ENCODE results near the gene RMDN2.
"Not testable (repeated sequence)": the region's sequence is repeated elsewhere in the genome, so short reads cannot be mapped to it uniquely, and the experiment has no call there.

RMDN2 gene

DNA sequence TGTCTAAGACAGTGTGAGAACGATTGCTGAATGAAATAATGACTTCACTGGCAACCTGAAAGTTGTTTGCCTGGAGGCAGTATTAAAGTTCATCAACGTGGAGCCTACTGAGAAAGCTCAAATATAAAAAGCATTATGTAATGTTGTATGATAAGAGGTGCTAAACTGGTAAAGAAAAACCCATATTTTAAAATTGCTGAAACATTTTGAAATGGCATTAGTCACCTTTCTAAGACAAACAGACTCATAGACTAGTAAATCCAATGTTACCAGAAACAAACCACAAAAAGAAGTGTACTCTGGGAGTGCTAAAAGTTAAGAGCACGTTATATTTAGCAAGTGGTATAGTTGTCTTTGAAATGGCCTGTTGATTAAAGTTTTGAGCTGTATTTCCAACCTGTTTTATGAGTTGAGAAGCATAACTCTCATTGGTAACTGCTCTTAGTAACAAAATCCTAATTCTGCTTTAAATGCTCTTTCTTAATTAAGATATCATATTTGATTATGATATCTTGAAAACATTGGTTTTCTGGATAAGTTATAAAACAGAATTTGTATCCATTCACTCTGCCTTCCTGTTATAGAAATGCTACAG, 88.2 kb downstream of the RMDN2 start:
- H3K4me3 ChIP-seq (ENCODE audit: low read depth in 1 of 2, low read length in 2 of 2): no peak overlapping the region
- no peak overlapping the region for H3K4me2 ChIP-seq (ENCODE audit: insufficient read depth, low read length)
- no peaks in the 10 kb centered on the region for H4K20me1 ChIP-seq (ENCODE audit: insufficient read depth, low read length)
- no peaks in the 10 kb centered on the region for H3K9me3 ChIP-seq (ENCODE audit: insufficient read depth, low read length, severe bottlenecking)
- no peak overlapping the region for H2AFZ ChIP-seq (ENCODE audit: low read depth, low read length)
- H3K79me2 ChIP-seq (ENCODE audit: insufficient read depth, low read length): no peaks in the 10 kb centered on the region
- no peak overlapping the region for H3K9ac ChIP-seq (ENCODE audit: low read depth, low read length)
- H3K36me3 ChIP-seq (ENCODE audit: insufficient read depth, low read length): no peaks in the 10 kb centered on the region
- no peaks in the 10 kb centered on the region for H3K4me1 ChIP-seq (ENCODE audit: insufficient read depth, low read length)
- DNase-seq (no peak), ATAC-seq (ENCODE audit: insufficient read depth, low read depth) (no peak)
- H3K27ac ChIP-seq (ENCODE audit: low read length): no peak overlapping the region
- TF ChIP-seq EZH2 (IDR thresholded peaks at IDR 0.05; ENCODE audit: borderline replicate concordance, low read depth, low read length, severe bottlenecking) (no peak), CTCF (IDR thresholded peaks at IDR 0.05; ENCODE audit: borderline replicate concordance, extremely low read depth, low read length, poor library complexity, severe bottlenecking) (no peak)
- no peaks in the 10 kb centered on the region for H3K27me3 ChIP-seq (ENCODE audit: insufficient read depth, low read length, poor library complexity)

- no peak overlapping the region for H3K27ac ChIP-seq (ENCODE audit: low read length)
- DNase-seq: no peak
- H3K9ac ChIP-seq (ENCODE audit: low read depth, low read length): no peak overlapping the region
- no peaks in the 10 kb centered on the region for H3K27me3 ChIP-seq (ENCODE audit: insufficient read depth, low read length, poor library complexity)
- H2AFZ ChIP-seq (ENCODE audit: low read depth, low read length): no peak overlapping the region
- no peaks in the 10 kb centered on the region for H3K36me3 ChIP-seq (ENCODE audit: insufficient read depth, low read length)
- H3K4me2 ChIP-seq (ENCODE audit: insufficient read depth, low read length): no peak overlapping the region
- no peak for TF ChIP-seq EZH2 (IDR thresholded peaks at IDR 0.05; ENCODE audit: borderline replicate concordance, low read depth, low read length, severe bottlenecking)
- no peak for TF ChIP-seq CTCF (IDR thresholded peaks at IDR 0.05; ENCODE audit: borderline replicate concordance, extremely low read depth, low read length, poor library complexity, severe bottlenecking)
- H3K4me3 ChIP-seq (ENCODE audit: low read depth in 1 of 2, low read length in 2 of 2): no peak overlapping the region
- H3K4me1 ChIP-seq (ENCODE audit: insufficient read depth, low read length): no peaks in the 10 kb centered on the region
- no peaks in the 10 kb centered on the region for H4K20me1 ChIP-seq (ENCODE audit: insufficient read depth, low read length)
- no peak for ATAC-seq (ENCODE audit: insufficient read depth, low read depth)
- H3K79me2 ChIP-seq (ENCODE audit: insufficient read depth, low read length): no peaks in the 10 kb centered on the region
- H3K9me3 ChIP-seq (ENCODE audit: insufficient read depth, low read length, severe bottlenecking): no peaks in the 10 kb centered on the region
Measured at GRCh38 chr2:38016219-38016618, 91.1 kb downstream of the RMDN2 start.

- TF ChIP-seq CTCF (IDR thresholded peaks at IDR 0.05; ENCODE audit: borderline replicate concordance, extremely low read depth, low read length, poor library complexity, severe bottlenecking) (no peak), EZH2 (IDR thresholded peaks at IDR 0.05; ENCODE audit: borderline replicate concordance, low read depth, low read length, severe bottlenecking) (no peak)
- Histone ChIP-seq H3K4me2 (ENCODE audit: insufficient read depth, low read length) (no peak overlapping the region), H3K4me3 (ENCODE audit: low read depth in 1 of 2, low read length in 2 of 2) (no peak overlapping the region)
Measured at GRCh38 chr2:38017836-38018235, 92.7 kb downstream of the RMDN2 start.

DNA sequence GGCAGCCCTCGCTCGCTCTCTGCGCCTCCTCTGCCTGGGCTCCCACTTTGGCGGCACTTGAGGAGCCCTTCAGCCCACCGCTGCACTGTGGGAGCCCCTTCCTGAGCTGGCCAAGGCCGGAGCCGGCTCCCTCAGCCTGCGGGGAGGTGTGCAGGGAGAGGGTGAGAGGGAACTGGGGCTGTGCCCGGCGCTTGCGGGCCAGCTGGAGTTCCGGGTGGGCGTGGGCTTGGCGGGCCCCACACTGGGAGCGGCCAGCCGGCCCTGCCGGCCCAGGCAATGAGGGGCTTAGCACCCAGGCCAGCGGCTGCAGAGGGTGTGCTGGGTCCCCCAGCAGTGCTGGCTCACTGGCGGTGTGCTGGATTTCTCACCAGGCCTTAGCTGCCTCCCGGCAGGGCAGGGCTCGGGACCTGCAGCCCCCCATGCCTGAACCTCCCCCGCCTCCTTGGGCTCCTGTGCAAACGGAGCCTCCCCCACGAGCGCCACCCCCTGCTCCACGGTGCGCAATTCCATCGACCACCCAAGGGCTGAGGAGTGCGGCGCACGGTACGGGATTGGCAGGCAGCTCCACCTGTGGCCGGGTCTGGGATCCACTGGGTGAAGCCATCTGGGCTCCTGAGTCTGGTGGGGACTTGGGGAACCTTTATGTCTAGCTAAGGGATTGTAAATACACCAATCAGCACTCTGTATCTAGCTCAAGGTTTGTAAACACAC, 95.4 kb downstream of the RMDN2 start:
- H2AFZ ChIP-seq (ENCODE audit: low read depth, low read length); H3K36me3 ChIP-seq (ENCODE audit: insufficient read depth, low read length); H3K27me3 ChIP-seq (ENCODE audit: insufficient read depth, low read length, poor library complexity); H3K27ac ChIP-seq (ENCODE audit: low read length); H4K20me1 ChIP-seq (ENCODE audit: insufficient read depth, low read length); H3K4me3 ChIP-seq (ENCODE audit: low read depth in 1 of 2, low read length in 2 of 2); H3K9ac ChIP-seq (ENCODE audit: low read depth, low read length); H3K4me2 ChIP-seq (ENCODE audit: insufficient read depth, low read length); H3K9me3 ChIP-seq (ENCODE audit: insufficient read depth, low read length, severe bottlenecking); H3K79me2 ChIP-seq (ENCODE audit: insufficient read depth, low read length); DNase-seq; ATAC-seq (ENCODE audit: insufficient read depth, low read depth); H3K4me1 ChIP-seq (ENCODE audit: insufficient read depth, low read length): not testable (repeated sequence)

More at GRCh38 chr2:38017836-38018235, 92.7 kb downstream of the RMDN2 start:
- no peak overlapping the region for H3K9ac ChIP-seq (ENCODE audit: low read depth, low read length)
- no peaks in the 10 kb centered on the region for H4K20me1 ChIP-seq (ENCODE audit: insufficient read depth, low read length)
- no peak for DNase-seq
- H3K79me2 ChIP-seq (ENCODE audit: insufficient read depth, low read length): no peaks in the 10 kb centered on the region
- no peaks in the 10 kb centered on the region for H3K4me1 ChIP-seq (ENCODE audit: insufficient read depth, low read length)
- H3K9me3 ChIP-seq (ENCODE audit: insufficient read depth, low read length, severe bottlenecking): no peaks in the 10 kb centered on the region
- peaks cover 2% of the 10 kb centered on the region for H3K27me3 ChIP-seq (ENCODE audit: insufficient read depth, low read length, poor library complexity)
- H3K27ac ChIP-seq (ENCODE audit: low read length): no peak overlapping the region
- H2AFZ ChIP-seq (ENCODE audit: low read depth, low read length): no peak overlapping the region
- ATAC-seq (ENCODE audit: insufficient read depth, low read depth): no peak
- H3K36me3 ChIP-seq (ENCODE audit: insufficient read depth, low read length): no peaks in the 10 kb centered on the region
